ENCODE measurements around the gene KLC3.
A peak's percentile ranks its signal among the peaks of the same experiment; 100 is the strongest.

The KLC3 gene

GRCh38 chr19:45351401-45351952 lies 10.9 kb downstream of the KLC3 start:
- Mint-ChIP-seq H3K27ac (no peak overlapping the region), H3K4me3 (no peak overlapping the region), H3K4me1 (peaks cover 4% of the 10 kb centered on the region), H3K9me3 (no peaks in the 10 kb centered on the region), H3K36me3 (peaks cover 12% of the 10 kb centered on the region)
- ATAC-seq (no peak), DNase-seq (ENCODE audit: low spot score in 2 of 2) (no peak)

- Mint-ChIP-seq H3K27ac (no peak overlapping the region), H3K9me3 (no peaks in the 10 kb centered on the region), H3K36me3 (peaks cover 12% of the 10 kb centered on the region), H3K4me1 (peaks cover 4% of the 10 kb centered on the region), H3K4me3 (no peak overlapping the region)
- ATAC-seq (no peak), DNase-seq (ENCODE audit: low spot score in 2 of 2) (no peak)
Measured at GRCh38 chr19:45352062-45352461, 11.5 kb downstream of the KLC3 start.

DNA sequence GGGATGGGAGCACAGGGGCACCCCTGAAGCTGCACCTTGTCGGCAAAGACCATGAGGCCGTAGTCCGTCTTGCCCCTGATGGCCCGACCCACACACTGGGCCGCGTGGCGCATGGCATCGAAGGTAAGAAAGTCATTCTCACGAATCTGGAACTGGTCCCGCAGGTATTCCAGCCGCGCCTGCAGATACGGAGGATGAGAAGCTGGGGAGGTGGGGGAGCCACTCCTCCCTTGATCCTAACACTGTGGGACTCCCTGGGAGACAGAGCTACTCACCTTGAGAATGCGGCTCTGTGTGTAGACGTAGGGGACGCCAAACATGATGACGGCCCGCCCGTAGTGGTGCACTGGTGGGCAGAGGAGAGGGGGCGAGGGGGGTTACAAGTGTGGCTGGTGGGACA lies 11.9 kb downstream of the KLC3 start:
- no peak overlapping the region for H3K4me3 Mint-ChIP-seq
- ATAC-seq: no peak
- H3K27ac Mint-ChIP-seq: no peak overlapping the region
- H3K4me1 Mint-ChIP-seq: peaks cover 4% of the 10 kb centered on the region
- no peaks in the 10 kb centered on the region for H3K9me3 Mint-ChIP-seq
- no peak for DNase-seq (ENCODE audit: low spot score in 2 of 2)
- H3K36me3 Mint-ChIP-seq: peaks cover 13% of the 10 kb centered on the region

GRCh38 chr19:45352914-45353796 lies 12.6 kb downstream of the KLC3 start:
- Mint-ChIP-seq H3K36me3 (peaks cover 20% of the 10 kb centered on the region), H3K27ac (no peak overlapping the region), H3K4me3 (no peak overlapping the region), H3K4me1 (peaks cover under 1% of the 10 kb centered on the region), H3K9me3 (no peaks in the 10 kb centered on the region)
- ATAC-seq (no peak), DNase-seq (ENCODE audit: low spot score in 2 of 2) (no peak)

DNA sequence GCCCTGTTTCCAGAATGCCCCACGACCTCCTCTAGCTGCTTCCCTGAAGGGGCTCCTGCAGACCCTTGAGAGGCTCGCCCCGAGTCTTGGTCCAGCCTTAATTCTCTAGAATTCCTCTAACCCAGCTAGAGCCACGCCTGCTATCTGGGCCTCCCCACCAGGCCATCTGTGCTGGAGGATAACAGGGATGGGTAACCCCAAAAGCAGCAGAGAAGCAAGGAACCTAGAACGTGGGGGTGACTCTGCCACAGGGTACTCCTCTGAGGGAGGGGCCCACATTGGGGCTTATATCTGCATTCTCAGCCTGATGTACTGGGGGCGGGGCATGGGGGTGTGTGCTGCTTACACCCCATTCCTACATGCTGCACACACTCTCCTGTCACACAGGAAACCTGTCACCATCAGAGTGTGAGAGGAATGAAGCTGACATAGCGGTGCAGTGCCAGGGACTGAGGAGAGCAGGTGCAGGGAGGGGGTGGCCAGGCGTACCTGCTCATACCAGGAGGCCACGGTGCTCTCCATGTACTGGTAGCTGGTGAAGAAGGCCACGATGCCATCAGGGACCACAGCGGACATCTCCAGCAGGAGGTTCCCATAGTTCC lies 13.8 kb downstream of the KLC3 start:
- no peak for ATAC-seq
- Mint-ChIP-seq H3K9me3 (no peaks in the 10 kb centered on the region), H3K4me3 (no peak overlapping the region), H3K27ac (no peak overlapping the region), H3K4me1 (no peaks in the 10 kb centered on the region), H3K36me3 (peaks cover 27% of the 10 kb centered on the region)
- no peak for DNase-seq (ENCODE audit: low spot score in 2 of 2)

DNA sequence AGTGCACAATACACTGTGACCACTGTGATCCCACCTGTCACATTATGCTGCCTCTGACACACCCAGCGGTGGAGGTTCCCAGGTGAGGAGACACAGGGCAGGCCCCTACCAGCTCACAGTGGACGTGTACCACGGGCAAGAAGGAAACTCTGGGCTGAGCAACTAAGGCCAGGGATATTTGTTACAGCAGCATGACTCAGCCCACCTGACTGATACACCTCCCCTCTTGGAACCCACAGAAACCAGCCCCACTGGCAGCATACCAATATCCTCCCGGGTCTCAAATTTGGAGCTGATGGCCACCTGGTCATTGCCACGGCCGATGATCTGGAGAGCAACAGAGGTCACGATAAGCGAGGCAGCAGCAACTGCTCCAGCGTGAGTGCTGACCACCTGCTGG lies 14.9 kb downstream of the KLC3 start:
- no peaks in the 10 kb centered on the region for H3K4me1 Mint-ChIP-seq
- DNase-seq (ENCODE audit: low spot score in 2 of 2) (no peak), ATAC-seq (no peak)
- H3K4me3 Mint-ChIP-seq: no peak overlapping the region
- no peaks in the 10 kb centered on the region for H3K9me3 Mint-ChIP-seq
- H3K36me3 Mint-ChIP-seq: peaks cover 33% of the 10 kb centered on the region
- H3K27ac Mint-ChIP-seq: no peak overlapping the region

DNA sequence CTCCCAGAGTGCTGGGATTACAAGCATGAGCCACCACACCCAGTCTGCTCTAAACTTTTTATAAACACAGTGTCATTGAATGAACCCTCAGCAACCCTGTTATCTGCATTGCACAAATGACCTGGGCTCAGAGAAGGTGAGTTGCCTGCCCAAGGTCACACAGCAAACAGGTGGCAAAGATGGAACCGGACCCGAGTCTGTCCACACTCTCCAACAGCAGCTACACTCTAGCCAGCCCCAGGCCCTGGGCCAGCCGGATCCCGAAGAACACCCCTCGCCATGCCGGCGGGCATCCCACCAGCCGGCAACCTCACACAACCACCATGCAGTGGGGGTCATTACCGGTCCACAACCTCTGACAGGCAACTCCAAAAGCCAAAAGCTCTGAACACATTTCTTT lies 15.4 kb downstream of the KLC3 start:
- Mint-ChIP-seq H3K4me1 (no peaks in the 10 kb centered on the region), H3K27ac (no peak overlapping the region), H3K36me3 (peaks cover 29% of the 10 kb centered on the region), H3K9me3 (no peaks in the 10 kb centered on the region), H3K4me3 (no peak overlapping the region)
- DNase-seq (ENCODE audit: low spot score in 2 of 2): no peak
- ATAC-seq: no peak

- peaks cover 30% of the 10 kb centered on the region for H3K36me3 Mint-ChIP-seq
- no peaks in the 10 kb centered on the region for H3K4me1 Mint-ChIP-seq
- no peak overlapping the region for H3K27ac Mint-ChIP-seq
- no peaks in the 10 kb centered on the region for H3K9me3 Mint-ChIP-seq
- ATAC-seq (no peak), DNase-seq (ENCODE audit: low spot score in 2 of 2) (no peak)
- no peak overlapping the region for H3K4me3 Mint-ChIP-seq
Measured at GRCh38 chr19:45356760-45357444, 16.4 kb downstream of the KLC3 start.

GRCh38 chr19:45357445-45357783 lies 16.9 kb downstream of the KLC3 start:
- no peak overlapping the region for H3K27ac Mint-ChIP-seq
- H3K36me3 Mint-ChIP-seq: peaks cover 32% of the 10 kb centered on the region
- H3K9me3 Mint-ChIP-seq: no peaks in the 10 kb centered on the region
- ATAC-seq (no peak), DNase-seq (ENCODE audit: low spot score in 2 of 2) (no peak)
- H3K4me1 Mint-ChIP-seq: no peaks in the 10 kb centered on the region
- no peak overlapping the region for H3K4me3 Mint-ChIP-seq

DNA sequence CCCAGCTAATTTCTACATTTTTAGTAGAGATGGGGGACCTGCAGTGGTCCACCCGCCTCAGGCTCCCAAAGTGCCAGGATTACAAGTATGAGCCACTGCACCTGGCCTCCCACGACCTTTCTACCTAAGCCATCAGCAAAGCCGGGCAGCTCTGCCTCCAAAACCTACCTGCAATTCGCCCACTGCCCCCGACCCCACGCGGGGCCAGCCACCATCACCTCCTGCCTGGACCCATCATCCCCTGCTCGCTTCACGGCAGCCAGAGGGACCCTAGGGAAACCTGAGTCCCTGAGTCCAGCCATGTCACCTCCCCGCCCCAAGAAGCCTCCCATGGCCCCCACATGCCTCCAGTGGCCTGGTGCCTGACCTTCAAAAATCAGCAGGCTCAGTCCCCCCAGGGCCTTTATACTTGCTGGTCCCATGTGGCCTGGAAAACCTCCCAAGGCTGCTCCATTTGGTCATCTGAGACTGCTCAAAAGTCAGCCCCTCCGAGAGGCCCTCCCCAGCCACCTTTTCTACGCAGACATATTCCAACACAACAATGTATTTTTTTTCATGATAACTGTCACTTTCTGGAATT lies 17.8 kb downstream of the KLC3 start:
- no peak for DNase-seq (ENCODE audit: low spot score in 2 of 2)
- Mint-ChIP-seq H3K36me3 (peaks cover 32% of the 10 kb centered on the region), H3K9me3 (no peaks in the 10 kb centered on the region)

GRCh38 chr19:45361608-45362007 lies 21.1 kb downstream of the KLC3 start:
- peaks cover 26% of the 10 kb centered on the region for H3K36me3 Mint-ChIP-seq
- H3K9me3 Mint-ChIP-seq: no peaks in the 10 kb centered on the region
- H3K4me3 Mint-ChIP-seq: no peak overlapping the region
- DNase-seq (ENCODE audit: low spot score in 2 of 2) (no peak), ATAC-seq (no peak)
- H3K27ac Mint-ChIP-seq: peak overlapping the region; percentile 32
- no peaks in the 10 kb centered on the region for H3K4me1 Mint-ChIP-seq

More for the DNA sequence above, 17.8 kb downstream of the KLC3 start:
- Mint-ChIP-seq H3K4me1 (no peaks in the 10 kb centered on the region), H3K27ac (peak overlapping the region; percentile 63), H3K4me3 (no peak overlapping the region)
- ATAC-seq: no peak

GRCh38 chr19:45362291-45362690 lies 21.7 kb downstream of the KLC3 start:
- no peaks in the 10 kb centered on the region for H3K9me3 Mint-ChIP-seq
- DNase-seq (ENCODE audit: low spot score in 2 of 2): no peak
- peaks cover 26% of the 10 kb centered on the region for H3K36me3 Mint-ChIP-seq
- H3K27ac Mint-ChIP-seq: peak overlapping the region; percentile 32
- no peak overlapping the region for H3K4me3 Mint-ChIP-seq
- no peaks in the 10 kb centered on the region for H3K4me1 Mint-ChIP-seq
- ATAC-seq: no peak

GRCh38 chr19:45363861-45364459 lies 23.4 kb downstream of the KLC3 start:
- DNase-seq (ENCODE audit: low spot score in 2 of 2) (no peak), ATAC-seq (no peak)
- Mint-ChIP-seq H3K4me1 (peaks cover 4% of the 10 kb centered on the region), H3K4me3 (no peak overlapping the region), H3K27ac (no peak overlapping the region), H3K36me3 (peaks cover 15% of the 10 kb centered on the region), H3K9me3 (no peaks in the 10 kb centered on the region)

- no peak for ATAC-seq
- Mint-ChIP-seq H3K9me3 (no peaks in the 10 kb centered on the region), H3K36me3 (peaks cover 7% of the 10 kb centered on the region), H3K4me3 (no peak overlapping the region), H3K27ac (no peak overlapping the region), H3K4me1 (peaks cover 6% of the 10 kb centered on the region)
- no peak for DNase-seq (ENCODE audit: low spot score in 2 of 2)
Measured at GRCh38 chr19:45364696-45365095, 24.1 kb downstream of the KLC3 start.

GRCh38 chr19:45368127-45368526 lies 27.6 kb downstream of the KLC3 start:
- no peaks in the 10 kb centered on the region for H3K9me3 Mint-ChIP-seq
- no peak overlapping the region for H3K27ac Mint-ChIP-seq
- ATAC-seq (no peak), DNase-seq (ENCODE audit: low spot score in 2 of 2) (no peak)
- H3K4me1 Mint-ChIP-seq: peaks cover 11% of the 10 kb centered on the region
- peaks cover 6% of the 10 kb centered on the region for H3K36me3 Mint-ChIP-seq
- peak overlapping the region; percentile 37 for H3K4me3 Mint-ChIP-seq
